GM12872 (cell line): ENCODE measurements around the gene IP6K2.

Experiments
- CTCF ChIP-seq: IDR thresholded peaks from 3 replicates; pipeline ENCODE4 v1.5.1; 2011; ENCODE audit warnings: low read depth, mild to moderate bottlenecking, low read length, moderate library complexity; ENCODE audit not compliant: insufficient read depth

Gene IP6K2

GRCh38 chr3:48727511-48727910 is 10.5 kb upstream of the IP6K2 start:
- TF ChIP-seq CTCF = no peak

GRCh38 chr3:48723725-48724124 is 6.7 kb upstream of the IP6K2 start:
- TF ChIP-seq CTCF = no peak

GRCh38 chr3:48716508-48716981 is 476 bp downstream of the IP6K2 start:
- no peak for TF ChIP-seq CTCF

GRCh38 chr3:48715174-48715800 is 1.7 kb downstream of the IP6K2 start:
- TF ChIP-seq CTCF = no peak

GRCh38 chr3:48711727-48712126 is 5.3 kb downstream of the IP6K2 start:
- TF ChIP-seq CTCF = no peak

GRCh38 chr3:48709051-48709461 is 8.0 kb downstream of the IP6K2 start:
- no peak for TF ChIP-seq CTCF

GRCh38 chr3:48708481-48708889 is 8.5 kb downstream of the IP6K2 start:
- TF ChIP-seq CTCF = no peak
